ENCODE results near the gene P2RX4. TPM values are rescaled to one million over a fixed set of nuclear protein-coding genes. Genes with fewer than 3 reads are reported as not detected.

Gene P2RX4
- polyA plus RNA-seq, 1 donor (not counting 4 experiments of a cell fraction or from before 2014, with no cell fraction given), result 5.1 TPM

GRCh38 chr12:121214855-121215745 lies 5.2 kb downstream of the P2RX4 start:
- TF ChIP-seq EZH2 (IDR thresholded peaks at IDR 0.05; ENCODE audit: low read length) (no peak), CTCF (optimal IDR thresholded peaks at IDR 0.05 in 1 of 3, IDR thresholded peaks at IDR 0.05 in 1 of 3, conservative IDR thresholded peaks at IDR 0.05 in 1 of 3; ENCODE audit: extremely low read depth in 1 of 3, insufficient read depth in 2 of 3, low read length in 3 of 3) (no peak)
- peaks cover 16% of the 10 kb centered on the region for H3K4me1 ChIP-seq (ENCODE audit: control insufficient read depth, extremely low read depth, insufficient read depth, low read length)
- no peak overlapping the region for H3K4me3 ChIP-seq (ENCODE audit: control insufficient read depth in 2 of 3, extremely low read depth in 1 of 3, insufficient read depth in 2 of 3, low read depth in 1 of 3, low read length in 3 of 3)
- DNase-seq (ENCODE audit: low read depth, low spot score) (no peak), FAIRE-seq (peak; percentile 69)
- H2AFZ ChIP-seq (ENCODE audit: control insufficient read depth, low read length), result no peak overlapping the region
- H3K9ac ChIP-seq (ENCODE audit: control insufficient read depth, extremely low read depth, insufficient read depth, low read length), result no peak overlapping the region
- no peaks in the 10 kb centered on the region for H4K20me1 ChIP-seq (ENCODE audit: control insufficient read depth, extremely low read depth, insufficient read depth, low read length)
- H3K36me3 ChIP-seq (ENCODE audit: control insufficient read depth in 2 of 2, extremely low read depth in 1 of 2, insufficient read depth in 2 of 2, low read length in 2 of 2), result peaks cover 0 to 3% of the 10 kb centered on the region in 2 experiments
- H3K27me3 ChIP-seq (ENCODE audit: control insufficient read depth, extremely low read depth, insufficient read depth, low read length), result no peaks in the 10 kb centered on the region
- H3K9me3 ChIP-seq (ENCODE audit: control insufficient read depth, low read depth, low read length), result no peaks in the 10 kb centered on the region
- H3K27ac ChIP-seq (ENCODE audit: control insufficient read depth, insufficient read depth, low read length), result peak overlapping the region; percentile 38
- H3K9me1 ChIP-seq (ENCODE audit: control insufficient read depth, extremely low read depth, insufficient read depth, low read length), result no peaks in the 10 kb centered on the region
- H3K79me2 ChIP-seq (ENCODE audit: control insufficient read depth, insufficient read depth, low read length), result no peaks in the 10 kb centered on the region
- H3K4me2 ChIP-seq (ENCODE audit: control insufficient read depth, extremely low read depth, insufficient read depth, low read depth, low read length), result peak overlapping the region; percentile 63
- dilution Hi-C loops (cut with MboI; ENCODE audit: extremely low pct_ligation_motif_present, low sequenced_read_pairs), result no loop called here

DNA sequence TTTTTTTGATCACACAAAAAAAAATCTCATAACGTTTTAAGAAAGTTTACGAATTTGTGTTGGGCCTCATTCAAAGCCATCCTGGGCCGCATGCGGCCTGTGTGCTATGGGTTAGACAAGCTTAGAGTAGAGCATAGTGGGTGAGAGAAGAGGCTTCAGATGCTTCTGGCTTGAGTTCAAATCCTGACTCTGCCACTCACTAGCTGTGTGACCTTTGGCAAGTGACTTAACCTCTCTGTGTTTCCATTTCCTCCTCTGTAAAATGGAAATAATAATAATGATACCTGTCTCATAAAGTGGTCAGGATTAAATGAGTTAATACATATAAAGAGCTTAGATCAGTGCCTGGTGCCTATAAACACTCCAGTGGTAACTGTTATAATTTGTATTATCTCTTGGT lies 6.2 kb downstream of the P2RX4 start:
- Histone ChIP-seq H3K79me2 (ENCODE audit: control insufficient read depth, insufficient read depth, low read length) (no peaks in the 10 kb centered on the region), H3K27ac (ENCODE audit: control insufficient read depth, insufficient read depth, low read length) (no peak overlapping the region), H3K4me1 (ENCODE audit: control insufficient read depth, extremely low read depth, insufficient read depth, low read length) (peaks cover 11% of the 10 kb centered on the region), H3K9ac (ENCODE audit: control insufficient read depth, extremely low read depth, insufficient read depth, low read length) (no peak overlapping the region), H3K27me3 (ENCODE audit: control insufficient read depth, extremely low read depth, insufficient read depth, low read length) (no peaks in the 10 kb centered on the region), H3K9me1 (ENCODE audit: control insufficient read depth, extremely low read depth, insufficient read depth, low read length) (no peaks in the 10 kb centered on the region), H3K4me2 (ENCODE audit: control insufficient read depth, extremely low read depth, insufficient read depth, low read depth, low read length) (no peak overlapping the region), H2AFZ (ENCODE audit: control insufficient read depth, low read length) (no peak overlapping the region), H3K4me3 (ENCODE audit: control insufficient read depth in 2 of 3, extremely low read depth in 1 of 3, insufficient read depth in 2 of 3, low read depth in 1 of 3, low read length in 3 of 3) (no peak overlapping the region), H4K20me1 (ENCODE audit: control insufficient read depth, extremely low read depth, insufficient read depth, low read length) (no peaks in the 10 kb centered on the region), H3K36me3 (ENCODE audit: control insufficient read depth in 2 of 2, extremely low read depth in 1 of 2, insufficient read depth in 2 of 2, low read length in 2 of 2) (peaks cover 0 to 3% of the 10 kb centered on the region in 2 experiments), H3K9me3 (ENCODE audit: control insufficient read depth, low read depth, low read length) (no peaks in the 10 kb centered on the region)
- FAIRE-seq (no peak), DNase-seq (ENCODE audit: low read depth, low spot score) (no peak)
- TF ChIP-seq CTCF (optimal IDR thresholded peaks at IDR 0.05 in 1 of 3, IDR thresholded peaks at IDR 0.05 in 1 of 3, conservative IDR thresholded peaks at IDR 0.05 in 1 of 3; ENCODE audit: extremely low read depth in 1 of 3, insufficient read depth in 2 of 3, low read length in 3 of 3) (no peak), EZH2 (IDR thresholded peaks at IDR 0.05; ENCODE audit: low read length) (no peak)
- dilution Hi-C loops (cut with MboI; ENCODE audit: extremely low pct_ligation_motif_present, low sequenced_read_pairs), result no loop called here

Measured in keratinocyte (primary cell).